ENCODE results near the gene MFN1.

DNA sequence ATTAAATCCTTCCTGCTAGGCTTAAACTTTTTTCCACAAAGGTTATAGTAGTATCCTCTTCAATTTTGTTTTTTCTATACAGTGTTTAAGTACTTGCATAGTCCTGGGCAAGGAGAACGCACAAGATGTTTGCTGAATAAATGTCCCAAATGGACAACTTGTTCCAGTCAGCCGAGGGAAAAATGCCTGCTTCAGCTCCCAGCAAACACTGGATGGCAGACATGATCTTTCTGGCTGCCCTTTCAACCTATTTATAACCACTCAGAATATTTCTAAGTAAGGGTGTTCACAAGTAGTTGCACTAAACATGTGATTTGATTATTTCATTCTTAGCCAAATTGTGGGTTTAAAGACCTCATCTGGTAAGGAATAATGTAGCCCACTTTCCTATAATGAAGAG, 74.0 kb downstream of the MFN1 start:
- no peak for TF ChIP-seq POLR2A (IDR thresholded peaks at IDR 0.05)
- peak in 5 of 6 experiments; percentile 30 to 59 (median 51) for TF ChIP-seq CTCF (IDR thresholded peaks at IDR 0.05)
